C4-2B (cell line): ENCODE data around the gene TMEM150A.

Source experiments
- ZFX ChIP-seq: fragments of 450-650 bp; IDR thresholded peaks from 2 replicates; pipeline ENCODE4 v1.6.1; 2017
- TF ChIP-seq, protein P1 (sequence below): fragments of 450-650 bp; conservative IDR thresholded peaks from 2 replicates; pipeline ENCODE4 v1.5.1; 2017; ENCODE audit warnings: mild to moderate bottlenecking

DNA sequence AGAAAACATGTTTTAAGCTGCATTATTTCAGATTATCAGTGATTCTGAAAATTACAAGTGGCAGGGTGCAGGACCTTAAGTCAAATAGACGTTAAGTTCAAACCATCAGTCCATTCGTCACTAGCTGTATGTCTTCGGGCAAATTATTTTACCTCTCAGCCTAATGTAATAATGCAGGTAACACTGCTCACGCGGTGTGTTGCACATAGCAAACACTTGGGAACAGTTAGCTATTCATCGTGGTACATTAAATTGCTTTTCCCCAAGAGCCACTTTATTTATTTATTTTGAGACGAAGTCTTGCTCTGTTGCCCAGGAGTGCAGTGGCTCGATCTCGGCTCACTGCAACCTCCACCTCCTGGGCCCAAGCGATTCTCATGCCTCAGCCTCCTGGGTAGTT, 53.4 kb downstream of the TMEM150A start:
- TF ChIP-seq, protein P1, sequence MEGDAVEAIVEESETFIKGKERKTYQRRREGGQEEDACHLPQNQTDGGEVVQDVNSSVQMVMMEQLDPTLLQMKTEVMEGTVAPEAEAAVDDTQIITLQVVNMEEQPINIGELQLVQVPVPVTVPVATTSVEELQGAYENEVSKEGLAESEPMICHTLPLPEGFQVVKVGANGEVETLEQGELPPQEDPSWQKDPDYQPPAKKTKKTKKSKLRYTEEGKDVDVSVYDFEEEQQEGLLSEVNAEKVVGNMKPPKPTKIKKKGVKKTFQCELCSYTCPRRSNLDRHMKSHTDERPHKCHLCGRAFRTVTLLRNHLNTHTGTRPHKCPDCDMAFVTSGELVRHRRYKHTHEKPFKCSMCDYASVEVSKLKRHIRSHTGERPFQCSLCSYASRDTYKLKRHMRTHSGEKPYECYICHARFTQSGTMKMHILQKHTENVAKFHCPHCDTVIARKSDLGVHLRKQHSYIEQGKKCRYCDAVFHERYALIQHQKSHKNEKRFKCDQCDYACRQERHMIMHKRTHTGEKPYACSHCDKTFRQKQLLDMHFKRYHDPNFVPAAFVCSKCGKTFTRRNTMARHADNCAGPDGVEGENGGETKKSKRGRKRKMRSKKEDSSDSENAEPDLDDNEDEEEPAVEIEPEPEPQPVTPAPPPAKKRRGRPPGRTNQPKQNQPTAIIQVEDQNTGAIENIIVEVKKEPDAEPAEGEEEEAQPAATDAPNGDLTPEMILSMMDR = no peak
- TF ChIP-seq ZFX = no peak
